CD4-positive, alpha-beta T cell treated with Interleukin-4 for 4 hours (primary cell): ENCODE measurements around the gene MYCL.
"Not testable (repeated sequence)": the region's sequence is repeated elsewhere in the genome, so short reads cannot be mapped to it uniquely, and the experiment has no call there.

ENCODE experiments used
- DNase-seq: peaks from one replicate; pipeline ENCODE4 v3.0.0-alpha.2; 2020

The MYCL gene

DNA sequence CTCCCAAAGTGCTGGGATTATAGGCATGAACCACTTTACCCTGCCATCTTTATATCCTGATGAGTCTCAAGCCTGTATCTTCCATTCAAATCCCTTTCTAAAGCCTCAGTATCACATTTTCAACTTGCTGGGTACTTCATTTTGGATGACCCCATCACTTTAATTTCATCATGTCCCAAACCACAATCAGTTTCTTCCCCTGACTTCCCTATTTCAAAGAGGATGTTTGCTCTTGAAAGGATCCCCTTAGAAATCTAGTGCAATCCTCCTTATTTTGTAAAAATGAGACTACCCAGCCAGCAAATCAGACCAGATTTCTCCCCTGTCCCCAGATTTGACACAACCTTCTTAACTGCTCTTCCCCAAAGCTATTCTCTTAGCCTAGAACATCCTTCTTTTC is 11.4 kb downstream of the MYCL start:
- no peak for DNase-seq

DNA sequence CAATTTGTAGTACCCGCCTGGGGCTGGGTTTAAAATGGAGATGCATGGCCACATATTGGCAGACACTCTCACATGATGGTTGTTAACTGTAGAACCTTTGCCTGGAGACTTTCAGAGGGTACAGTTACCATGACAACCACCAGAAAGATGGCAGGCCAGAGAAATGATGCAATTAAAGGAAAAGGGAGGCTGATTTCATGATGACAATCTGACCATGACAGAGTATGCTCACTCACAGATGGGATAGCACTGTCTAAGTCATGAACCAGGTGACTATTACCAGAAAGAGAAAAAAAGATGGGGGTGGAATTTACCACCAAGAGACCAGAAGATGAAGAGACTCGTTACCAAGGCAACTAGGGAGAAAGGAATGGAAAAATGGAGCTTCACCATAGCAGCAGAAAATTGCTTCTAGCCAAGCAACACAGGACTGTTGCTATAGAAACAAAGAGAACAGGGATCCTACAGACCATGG is 14.9 kb downstream of the MYCL start:
- DNase-seq, result no peak

DNA sequence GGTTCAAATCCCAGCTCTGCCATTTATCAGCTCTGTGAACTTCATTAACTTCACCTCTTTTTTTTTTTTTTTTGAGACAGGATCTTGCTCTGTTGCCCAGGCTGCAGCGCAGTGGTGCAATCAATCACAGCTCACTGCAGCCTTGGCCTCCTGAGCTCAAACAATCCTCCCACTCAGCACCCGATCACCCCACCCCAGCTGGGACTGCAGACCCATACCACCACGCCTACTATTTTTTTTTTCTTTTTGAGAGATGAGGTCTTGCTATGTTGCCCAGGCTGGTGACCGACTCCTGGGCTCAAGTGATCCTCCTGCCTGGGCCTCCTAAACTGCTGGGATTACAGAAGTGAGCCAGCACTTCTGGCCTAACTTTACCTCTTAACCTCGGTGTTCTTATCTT is 16.2 kb downstream of the MYCL start:
- DNase-seq, result no peak

DNA sequence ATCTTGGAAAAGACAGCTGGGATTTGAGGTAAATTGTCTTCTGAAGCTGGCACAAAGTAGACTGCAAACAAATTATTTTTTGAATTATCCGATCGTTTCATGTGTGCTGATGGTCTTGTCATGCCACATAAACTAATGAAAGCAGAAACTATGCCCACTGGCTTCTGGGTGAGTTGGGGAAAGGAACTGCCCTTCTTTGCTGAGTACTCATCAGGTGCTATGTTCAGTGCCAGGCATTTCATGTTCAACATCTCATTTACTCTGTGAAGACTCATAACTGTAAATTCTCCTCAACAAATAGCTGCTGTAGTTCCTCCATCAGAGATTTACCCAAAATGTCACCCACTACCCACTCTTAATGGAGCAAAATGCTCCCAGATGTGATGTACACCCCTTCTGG is 19.6 kb downstream of the MYCL start:
- DNase-seq, result no peak

DNA sequence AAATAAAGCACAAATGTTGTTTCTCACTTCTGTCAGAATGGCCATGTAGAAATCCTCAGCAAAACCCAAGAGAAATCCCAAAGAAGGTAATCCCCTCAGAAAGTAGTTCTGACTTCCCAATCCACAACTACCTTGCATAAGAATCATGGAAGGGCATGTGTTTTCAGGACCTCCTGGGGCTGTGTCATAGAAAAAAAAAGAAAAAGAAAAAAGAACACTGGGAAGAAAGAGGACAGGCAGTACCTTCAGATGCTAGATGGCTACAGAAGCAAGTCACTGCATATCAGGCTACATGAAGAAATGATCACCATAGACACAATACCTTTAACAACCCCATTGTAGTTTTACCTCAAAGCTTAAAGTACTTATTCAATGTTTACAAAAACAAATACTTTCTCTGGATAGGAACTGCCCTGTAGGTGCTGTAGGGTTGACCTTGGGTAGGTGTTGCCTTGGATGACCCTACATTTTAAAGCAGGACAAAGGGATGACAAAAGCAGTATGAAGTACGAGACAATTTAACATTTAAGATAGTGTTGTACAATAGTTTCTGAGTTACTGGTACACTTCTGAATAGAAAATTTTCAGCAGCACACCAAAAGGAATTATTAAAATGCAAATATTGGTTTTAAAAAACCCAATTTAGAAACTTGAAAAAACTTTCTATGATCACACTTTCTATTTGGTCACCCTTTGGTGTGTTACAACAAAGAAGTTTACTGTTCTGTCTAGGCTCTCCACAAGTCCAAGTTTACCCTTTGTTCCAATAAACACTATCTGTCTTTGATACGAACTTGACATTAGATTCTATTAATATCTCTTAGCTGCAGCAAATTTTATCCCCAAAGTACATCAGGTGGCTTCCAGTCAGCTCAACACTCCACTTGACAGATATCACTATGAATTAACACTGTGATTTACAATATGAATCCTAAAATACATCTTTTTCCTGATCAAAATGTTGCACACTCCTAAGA is 23.4 kb downstream of the MYCL start:
- DNase-seq, result no peak

DNA sequence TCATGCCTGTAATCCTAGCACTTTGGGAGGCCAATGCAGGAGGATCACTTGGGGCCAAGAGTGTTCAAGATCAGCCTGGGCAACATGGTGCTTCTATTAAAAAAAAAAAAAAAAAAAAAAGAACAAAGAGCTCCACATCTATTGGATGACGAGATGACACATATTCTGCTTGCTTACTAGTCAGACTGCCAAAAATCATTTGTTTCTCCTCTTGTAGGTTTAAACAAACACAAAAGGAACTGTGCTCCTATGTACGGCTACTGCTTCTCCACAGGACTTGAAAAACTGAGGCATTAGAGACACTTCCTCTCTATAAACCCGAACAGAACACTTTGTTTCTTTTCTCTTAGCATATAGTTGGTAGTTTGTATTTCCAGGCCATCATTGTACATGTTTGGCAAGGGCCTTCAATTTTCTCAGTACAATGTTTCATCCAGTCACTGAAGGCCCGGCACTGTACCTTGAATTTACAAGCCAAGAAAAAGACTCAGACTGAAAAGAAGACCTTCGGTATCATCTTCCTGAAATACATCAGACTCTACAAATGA is 24.4 kb downstream of the MYCL start:
- no peak for DNase-seq

DNA sequence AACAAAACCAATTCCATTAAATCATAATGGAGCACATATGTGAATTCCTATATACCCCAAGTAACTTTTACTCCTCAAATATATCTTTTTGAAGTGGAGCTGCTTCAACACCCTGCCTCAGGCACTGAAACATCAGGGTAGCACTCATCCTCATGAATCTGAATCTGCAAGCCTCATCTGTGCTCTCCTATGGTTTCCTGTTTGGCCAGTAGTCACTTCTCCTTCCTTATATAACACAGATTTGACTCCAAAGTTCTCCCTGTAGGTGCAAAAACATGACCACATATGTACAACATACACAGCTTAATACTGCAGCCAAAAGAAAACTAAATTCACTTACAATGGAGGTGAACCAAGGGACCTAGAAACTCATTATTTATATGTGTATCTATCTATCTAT is 25.6 kb downstream of the MYCL start:
- DNase-seq, result no peak

DNA sequence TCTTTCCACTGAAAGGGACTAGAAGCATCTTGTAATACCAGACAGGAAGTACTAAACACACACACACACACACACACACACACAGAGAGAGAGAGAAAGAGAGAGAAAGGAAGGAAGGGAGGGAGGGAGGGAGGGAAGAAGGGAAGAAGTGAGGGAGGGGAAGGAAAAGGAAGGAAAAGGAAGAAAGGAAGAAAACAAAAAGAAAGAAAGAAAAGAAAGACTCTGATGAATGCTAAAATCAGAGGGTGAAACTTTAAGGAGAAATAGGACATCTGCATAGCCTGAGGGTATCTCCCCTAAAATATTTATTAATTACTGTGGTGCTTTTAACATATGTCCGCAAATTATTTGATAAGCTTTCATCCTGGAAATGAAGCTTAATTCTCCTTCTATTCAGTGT is 29.0 kb downstream of the MYCL start:
- no peak for DNase-seq

DNA sequence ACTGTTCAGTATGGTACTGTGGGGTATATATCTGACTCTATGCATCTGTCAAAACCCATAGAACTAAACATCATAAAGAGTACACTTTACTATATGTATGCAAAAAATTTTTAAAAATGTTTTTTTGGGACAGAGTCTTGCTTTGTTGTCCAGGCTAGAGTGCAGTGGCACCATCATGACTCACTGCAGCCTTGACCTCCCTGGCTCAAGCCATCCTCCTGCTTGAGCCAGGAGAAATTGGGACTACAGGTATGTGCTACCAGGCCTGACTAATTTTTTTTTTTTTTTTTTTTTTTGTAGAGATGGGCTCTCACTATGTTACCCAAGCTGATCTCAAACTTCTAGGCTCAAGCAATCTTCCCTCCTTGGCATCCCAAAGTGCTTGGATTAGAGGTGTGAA is 29.9 kb downstream of the MYCL start:
- no peak for DNase-seq

DNA sequence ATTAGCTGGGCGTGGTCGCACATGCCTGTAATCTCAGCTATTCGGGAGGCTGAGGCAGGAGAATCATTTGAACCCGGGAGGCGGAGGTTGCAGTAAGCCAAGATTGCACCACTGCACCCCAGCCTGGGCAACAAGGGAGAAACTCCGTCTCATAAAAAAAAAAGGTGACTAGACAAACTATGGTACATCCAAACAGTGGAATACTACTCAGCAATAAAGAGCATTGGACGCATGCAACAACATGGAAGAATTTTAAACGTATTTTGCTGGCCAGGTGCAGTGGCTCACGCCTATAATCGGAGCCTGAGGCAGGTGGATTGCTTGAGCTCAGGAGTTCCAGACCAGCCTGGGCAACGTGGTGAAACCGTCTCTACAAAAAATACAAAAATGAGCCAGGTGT is 30.7 kb downstream of the MYCL start:
- DNase-seq, result not testable (repeated sequence)

DNA sequence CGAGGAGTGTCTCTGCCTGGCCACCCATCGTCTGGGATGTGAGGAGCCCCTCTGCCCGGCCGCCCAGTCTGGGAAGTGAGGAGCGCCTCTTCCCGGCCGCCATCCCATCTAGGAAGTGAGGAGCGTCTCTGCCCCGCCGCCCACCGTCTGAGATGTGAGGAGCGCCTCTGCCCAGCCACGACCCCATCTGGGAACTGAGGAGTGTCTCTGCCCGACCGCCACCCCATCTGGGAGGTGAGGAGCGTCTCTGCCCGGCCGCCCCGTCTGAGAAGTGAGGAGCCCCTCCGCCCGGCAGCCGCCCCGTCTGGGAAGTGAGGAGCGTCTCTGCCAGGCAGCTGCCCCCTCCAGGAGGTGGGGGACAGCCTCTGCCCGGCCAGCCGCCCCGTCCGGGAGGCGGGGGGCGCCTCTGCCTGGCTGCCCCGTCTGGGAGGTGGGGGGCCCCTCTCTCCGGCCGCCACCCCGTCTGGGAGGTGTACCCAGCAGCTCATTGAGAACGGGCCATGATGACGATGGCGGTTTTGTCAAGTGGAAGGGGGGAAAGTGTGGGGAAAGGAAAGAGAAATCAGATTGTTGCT is 32.1 kb downstream of the MYCL start:
- not testable (repeated sequence) for DNase-seq

DNA sequence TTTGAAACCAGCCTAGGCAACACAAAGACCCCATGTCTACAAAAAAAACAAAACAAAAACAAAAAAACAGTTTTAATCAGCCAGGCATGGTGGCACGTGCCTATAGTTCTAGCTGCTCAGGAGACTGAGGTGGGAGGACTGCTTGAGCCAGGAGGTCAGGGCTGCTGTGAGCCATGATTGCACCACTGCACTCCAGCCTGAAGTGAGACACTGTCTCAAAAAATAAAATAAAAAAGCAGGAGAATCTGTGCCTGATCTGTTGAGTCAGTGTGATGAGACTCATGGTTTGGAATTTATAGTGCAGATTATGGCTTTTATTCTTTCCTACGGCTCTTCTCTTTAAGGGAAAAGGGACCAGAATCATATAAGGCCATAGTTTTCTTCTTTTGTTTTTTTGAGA is 35.0 kb downstream of the MYCL start:
- no peak for DNase-seq

DNA sequence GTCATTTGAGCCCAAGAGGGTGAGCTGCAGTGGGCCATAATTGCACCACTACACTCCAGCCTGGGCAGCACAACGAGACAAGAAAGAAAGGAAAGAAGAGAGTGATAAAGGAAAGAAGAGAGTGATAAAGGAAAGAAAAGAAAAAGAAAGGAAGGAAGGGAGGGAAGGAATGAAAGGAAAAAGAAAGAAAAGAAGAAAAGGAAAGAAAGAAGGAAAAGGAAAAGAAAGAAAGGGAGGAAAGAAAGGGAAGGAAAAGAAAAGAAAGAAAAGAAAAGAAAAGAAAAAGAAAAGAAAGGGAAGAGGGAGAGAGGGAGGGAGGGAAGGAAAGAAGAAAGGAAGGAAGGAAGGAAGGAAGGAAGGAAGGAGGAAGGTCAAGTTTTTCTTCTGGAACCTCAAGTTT is 36.0 kb downstream of the MYCL start:
- DNase-seq, result no peak

DNA sequence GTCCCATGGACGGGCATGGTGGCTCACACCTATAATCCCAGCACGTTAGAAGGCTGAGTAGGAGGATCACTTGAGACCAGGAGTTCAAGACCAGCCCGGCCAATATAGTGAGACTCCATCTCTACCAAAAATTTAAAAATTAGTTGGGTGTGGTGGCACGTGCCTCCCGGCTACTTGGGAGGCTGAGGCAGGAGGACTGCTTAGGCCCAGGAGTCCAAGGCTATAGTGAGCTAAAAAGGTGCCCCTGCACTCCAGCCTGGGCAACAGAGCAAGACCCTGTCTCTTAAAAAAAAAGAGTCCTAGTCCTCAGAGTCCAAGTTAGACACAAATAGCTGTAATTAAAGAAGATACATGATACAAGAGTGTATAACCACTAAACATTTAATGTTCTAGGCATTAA is 38.5 kb downstream of the MYCL start:
- no peak for DNase-seq

DNA sequence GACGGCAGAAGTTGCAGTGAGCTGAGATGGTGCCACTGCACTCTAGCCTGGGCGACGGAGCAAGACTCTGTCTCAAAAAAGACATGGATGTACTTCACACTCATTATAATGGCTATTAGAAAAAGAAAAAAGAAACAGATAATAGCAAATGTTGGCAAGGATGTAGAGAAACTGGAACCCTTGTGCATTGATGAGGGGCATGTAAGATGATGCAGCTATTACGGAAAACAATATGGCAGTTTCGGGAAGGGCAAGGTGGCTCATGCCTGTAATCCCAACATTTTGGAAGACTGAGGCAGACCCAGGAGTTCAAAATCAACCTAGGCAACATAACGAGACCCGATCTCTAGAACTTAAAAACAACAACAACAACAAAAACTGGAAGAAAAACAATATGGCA is 40.7 kb downstream of the MYCL start:
- DNase-seq, result no peak

DNA sequence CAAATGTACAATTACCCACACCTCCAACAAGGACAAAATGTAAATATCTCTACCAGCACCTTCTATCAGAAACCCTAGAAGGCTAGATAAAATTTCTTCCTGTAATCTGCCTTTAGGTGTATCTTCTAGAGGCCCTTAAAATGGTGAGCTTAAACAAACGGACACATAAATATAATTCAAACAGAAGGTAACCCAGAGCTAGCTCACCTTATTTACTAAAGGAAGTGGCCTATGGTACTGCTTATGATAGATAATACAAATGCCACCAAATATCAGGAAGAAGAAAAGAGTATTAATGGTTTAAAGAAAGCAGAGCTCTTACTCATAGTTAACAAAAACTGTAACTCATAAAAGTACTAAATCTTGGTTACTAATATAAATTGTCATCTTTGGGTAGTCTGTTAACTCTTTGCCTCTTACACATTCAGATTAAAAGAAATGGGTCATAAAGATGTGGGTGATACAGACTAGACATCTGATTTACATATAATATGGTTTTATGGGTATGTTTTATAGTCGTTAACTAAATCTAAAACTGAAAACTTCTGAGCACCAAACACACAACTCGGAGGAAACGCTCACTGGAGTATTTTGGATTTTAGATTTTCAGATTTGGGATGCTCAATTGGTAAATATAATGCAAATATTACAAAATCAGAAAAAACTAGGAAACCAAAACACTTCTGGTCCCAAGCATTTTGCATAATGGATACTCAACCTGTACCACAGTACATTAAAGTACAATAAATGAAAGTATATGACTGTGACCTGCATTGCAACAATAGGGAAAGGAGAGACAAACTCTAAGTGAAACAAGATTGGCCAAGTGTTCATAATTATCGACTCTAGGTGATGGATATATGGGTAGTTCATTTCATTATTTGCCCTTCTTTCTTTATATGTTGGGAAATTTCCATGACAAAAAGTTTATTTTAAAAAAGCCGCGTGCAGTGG is 41.6 kb downstream of the MYCL start:
- DNase-seq, result no peak

DNA sequence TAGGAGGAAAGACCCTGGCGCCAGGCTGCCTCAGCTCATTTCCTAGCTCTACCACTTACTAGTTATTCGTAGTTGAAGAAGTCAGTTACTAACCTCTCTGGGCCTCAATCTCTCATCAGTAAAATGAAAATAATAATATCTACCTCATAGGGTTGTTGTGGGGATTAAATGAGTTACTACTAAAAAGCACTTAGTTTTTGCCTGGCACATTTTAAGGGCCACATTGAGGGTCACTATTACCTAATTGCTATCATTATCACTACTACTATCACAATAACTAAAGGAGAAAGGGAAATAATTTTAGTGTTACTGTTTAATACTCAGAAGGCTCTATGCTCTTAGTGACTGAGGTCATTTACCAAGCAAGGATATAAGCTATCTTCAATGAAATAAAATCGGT is 43.4 kb downstream of the MYCL start:
- no peak for DNase-seq

DNA sequence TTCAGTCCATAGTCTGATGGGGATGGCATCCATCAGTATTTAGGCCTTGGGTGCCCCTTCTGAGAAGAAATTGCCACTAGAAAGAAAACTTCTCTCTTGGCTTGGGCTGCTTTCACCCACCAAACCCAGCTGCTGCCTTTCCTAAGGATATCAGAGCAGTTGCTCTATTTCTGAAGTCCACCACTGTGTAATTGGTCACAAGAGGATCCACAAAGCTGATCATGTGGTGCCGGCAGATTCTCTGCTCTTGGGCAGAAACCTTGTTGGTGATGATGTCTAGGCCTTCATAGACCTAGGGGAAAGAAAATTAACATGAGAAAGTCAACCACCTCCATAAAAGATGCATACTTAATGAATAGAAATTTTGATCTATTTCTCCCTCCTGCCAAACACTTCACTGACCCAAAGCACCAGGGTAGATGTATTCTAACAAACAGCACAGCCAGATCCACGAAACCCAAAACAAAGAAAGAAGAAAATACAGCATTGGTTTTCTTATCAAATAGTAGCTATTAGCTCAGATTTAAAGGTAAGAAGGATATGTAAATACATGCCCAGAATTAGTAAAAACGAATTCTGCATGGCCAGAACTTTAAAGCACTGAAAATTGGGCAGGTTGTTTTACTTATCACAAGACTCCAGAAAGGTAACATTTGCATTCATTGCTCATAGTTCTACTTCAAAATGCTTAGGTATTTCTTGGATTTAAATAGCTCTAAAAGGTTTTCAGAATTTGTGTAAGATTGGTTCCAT is 44.4 kb downstream of the MYCL start:
- no peak for DNase-seq

DNA sequence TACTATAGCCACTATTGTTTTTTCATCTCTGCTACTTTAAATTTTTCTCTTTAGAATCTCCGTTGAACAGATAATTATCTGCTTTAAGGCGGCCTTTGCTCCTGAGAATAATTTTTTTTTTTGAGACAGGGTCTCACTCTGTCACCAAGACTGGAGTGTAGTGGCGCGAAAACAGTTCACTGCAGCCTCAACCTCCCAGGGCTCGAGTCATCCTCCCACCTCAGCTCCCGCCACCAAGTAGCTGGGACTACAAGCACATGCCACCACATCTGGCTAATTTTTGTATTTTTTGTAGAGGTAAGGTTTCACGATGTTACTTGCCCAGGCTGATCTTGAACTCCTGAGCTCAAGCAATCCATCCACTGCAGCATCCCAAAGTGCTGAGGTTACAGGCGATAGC is 47.0 kb downstream of the MYCL start:
- no peak for DNase-seq

DNA sequence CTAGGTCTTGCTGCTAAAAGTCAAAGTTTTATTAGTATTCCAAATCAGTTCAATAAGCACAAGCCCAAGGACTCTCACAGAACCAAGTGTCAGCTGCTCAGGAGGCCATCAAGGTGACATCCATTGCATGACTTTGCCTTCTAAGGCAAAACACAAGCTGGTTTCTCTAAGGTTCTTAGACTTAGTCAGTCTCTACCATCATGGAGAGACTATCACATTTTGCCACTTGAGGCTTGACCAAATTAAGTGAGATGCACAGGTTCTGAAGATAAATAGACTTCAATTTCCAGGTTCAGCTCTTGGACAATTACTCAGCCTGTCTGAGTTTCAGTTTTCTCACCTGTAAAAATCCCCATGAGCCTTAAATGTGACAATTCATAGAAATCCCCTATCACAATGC is 47.4 kb downstream of the MYCL start:
- DNase-seq, result no peak

DNA sequence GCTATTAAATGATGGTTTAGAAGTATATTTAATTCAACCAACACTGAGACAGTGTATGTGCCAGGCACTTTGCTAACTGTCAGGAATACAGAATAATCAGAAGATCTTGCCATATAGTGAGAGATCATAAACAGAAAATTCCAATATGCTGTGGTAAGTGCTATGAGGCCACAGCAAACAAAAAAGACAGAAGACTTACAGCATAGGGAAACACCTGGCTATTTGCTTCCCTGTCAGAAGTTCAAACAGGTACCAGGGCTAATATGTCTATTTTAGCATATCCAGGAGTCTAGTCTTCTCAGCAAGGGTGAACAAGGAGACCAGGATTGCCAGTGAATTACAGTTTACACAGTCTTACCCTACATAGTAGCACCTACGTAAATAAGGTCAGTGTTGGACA is 48.8 kb downstream of the MYCL start:
- no peak for DNase-seq

DNA sequence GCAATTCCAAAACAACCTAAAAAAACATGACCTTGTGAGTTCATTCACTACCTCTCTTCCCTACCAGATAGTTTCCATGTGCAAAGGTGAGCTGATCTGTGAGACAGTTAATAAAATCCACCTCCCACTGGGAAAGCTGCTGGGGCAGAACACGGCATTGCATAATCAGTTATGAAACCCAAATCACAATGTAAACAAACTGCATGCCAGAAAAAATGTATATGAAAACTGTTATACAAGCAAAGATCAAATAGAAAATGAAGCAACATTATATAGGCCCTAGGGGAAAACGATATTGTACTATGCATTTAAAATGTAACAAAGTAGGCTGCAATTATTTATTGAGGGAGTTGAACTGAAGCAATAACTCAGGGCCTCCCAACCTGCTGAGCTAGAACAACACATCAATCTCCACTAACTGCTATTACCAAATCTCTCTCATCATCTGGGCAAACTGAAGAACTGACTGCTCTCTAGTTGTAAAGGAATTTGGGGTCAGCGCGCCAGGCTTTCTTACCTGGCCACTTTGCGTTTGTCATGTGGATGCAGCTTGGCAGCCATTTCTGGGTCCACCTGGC is 49.4 kb downstream of the MYCL start:
- DNase-seq, result no peak
